ENCODE data around the gene MYH14.
"Not testable (repeated sequence)": the region's sequence is repeated elsewhere in the genome, so short reads cannot be mapped to it uniquely, and the experiment has no call there.

The MYH14 gene

GRCh38 chr19:50322931-50323781 is 119.7 kb downstream of the MYH14 start:
- no peak for DNase-seq

- DNase-seq: no peak
These were observed 120.3 kb downstream of the MYH14 start for GRCh38 chr19:50323782-50324133.

DNA sequence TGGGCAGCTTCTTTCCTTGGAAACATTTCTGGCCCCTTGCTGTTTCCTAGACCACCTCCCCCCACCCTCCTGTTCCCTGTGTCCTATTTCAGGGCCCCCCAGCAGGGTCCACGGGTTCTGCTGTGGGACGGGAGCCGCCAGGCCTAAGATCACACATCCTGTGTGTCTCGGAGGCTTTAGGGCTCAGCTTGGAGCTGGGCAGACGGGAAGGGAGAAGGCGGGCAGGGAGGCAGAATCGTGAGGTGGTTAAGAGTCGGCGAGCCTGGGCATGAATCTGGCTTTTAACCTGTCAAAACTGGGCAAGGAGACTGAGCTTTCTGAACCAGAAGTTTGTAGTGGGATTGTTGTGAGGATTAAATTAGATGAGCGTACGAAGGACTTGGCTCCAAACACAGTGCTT is 120.9 kb downstream of the MYH14 start:
- no peak for DNase-seq

DNA sequence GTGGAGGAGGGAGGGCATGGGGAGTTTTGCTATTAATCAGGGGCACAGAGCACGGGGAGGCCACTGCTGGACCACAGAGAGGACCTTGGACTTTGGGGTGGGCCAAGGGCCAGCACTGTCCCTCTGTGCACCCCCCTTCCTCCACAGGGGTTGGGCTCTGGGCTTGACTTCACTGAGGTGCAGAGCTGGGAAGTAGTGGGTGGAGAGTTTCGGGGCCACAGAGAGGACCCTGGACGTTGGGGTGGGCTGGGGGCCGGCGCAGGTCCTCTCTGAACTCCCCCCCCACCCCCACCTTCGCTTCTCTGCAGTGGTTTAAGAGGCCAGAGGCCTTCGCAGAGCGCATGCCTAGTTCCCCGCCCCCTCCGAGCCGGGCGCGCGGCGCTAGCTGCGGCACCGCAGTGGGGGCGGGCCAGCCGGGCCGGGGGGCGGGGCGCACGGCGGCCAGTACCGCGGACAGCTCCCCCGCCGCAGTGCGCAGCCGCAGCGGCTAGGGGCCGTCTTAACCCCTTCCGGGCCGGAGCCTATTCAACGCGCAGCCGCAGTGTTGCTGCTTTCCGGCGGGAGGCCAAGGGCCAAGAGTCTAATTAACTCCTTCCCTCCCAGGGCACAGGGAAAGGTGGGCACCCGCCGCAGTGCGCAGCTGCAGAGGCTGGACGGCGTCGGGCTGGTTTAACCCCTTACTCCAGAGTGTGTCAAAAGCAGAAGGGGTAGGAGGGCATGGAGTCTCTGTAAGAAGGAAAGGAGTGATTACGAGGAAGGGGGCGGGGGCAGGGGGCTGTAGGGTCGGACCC is 122.1 kb downstream of the MYH14 start:
- peak; percentile 72 to 78 for DNase-seq

- DNase-seq: no peak
These were observed 122.8 kb downstream of the MYH14 start for GRCh38 chr19:50326101-50326664.

DNA sequence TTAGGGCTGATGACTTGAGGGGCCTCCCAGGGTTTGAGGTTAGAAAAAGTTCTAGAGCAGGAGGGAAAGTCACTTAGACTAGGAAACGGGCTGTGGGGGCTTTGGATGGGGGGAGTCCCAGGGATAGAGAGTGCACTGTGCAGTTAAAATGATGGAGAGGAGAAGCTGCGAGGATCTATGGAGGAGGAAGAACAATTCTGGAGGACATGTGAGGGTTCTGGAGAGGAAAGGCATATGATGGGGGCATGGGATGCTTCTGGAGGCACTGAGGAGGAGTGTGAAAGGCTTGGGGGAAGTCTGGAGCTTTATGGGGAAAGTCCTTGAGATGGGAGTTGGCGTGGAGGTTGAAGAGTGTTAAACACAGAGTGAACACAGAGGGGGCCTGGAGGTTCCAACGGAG is 123.6 kb downstream of the MYH14 start:
- DNase-seq: no peak

DNA sequence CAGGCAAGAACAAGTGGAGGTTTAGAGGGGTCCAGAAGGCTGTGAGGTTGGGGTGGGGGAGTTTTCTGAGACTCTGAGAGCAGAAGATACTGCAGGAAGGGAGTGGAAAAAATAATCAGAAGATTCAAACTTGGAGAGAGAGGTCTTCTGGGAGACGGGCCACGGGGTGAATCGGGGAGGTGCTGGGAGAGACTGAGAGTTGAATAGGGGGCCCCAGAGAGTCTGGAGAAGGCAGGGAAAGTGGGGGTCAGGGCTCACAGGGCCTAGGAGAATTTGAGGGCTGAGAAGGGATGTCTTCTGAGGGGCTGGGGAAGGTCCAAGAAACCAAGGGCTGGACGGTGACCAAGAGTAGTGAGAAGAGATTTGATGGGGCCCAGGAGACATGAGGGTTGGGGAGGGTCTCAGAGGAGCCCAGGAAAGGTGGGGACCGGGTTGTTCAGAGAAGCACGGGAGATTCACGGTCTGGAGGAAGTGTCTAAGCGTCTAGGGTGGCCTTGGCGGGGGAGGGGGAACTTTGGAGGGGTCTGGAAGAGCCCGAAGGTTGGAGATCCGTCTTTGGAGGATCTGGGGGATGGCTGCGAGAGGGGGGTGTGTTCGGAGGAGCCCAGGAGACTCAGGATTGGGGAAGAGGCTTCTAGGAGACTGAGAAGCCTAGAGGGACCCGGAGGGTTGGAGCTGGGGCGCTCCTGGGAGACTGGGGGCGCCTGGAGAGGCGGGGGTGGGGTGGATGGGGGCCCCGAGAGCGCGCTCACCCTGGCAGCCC is 124.2 kb downstream of the MYH14 start:
- DNase-seq: no peak

DNA sequence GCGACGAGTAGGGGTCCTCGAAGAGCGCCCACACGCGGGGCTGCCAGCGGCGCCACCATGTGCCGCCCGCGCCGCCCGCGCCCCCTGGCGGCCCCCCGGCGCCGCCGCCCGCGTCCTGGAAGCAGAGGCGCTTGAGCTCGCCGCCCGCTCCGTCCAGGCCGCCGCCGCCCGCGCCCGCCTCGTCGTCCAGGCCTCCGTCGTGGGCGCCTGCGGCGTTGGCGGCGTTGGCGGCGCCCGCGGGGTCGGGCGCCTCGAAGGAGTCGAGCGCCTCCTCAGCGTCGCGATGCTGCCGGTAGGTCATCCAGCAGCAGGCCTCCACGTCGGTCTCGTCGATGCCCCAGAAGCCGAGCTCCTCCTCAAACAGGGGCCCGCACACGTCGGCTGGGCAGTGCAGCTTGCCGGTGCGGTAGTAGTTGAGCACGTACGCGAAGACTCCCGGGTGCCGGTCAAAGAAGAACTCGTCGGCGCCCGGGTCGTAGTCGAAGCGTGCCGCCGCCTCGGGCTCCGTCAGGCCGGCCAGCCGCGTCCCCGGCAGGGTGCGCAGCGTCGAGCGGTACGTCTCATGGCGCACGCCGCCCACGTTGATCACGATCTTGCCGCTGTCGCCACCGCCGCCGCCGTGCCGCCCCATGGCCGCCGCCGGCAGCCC is 124.9 kb downstream of the MYH14 start:
- DNase-seq: peak; percentile 49 to 59

GRCh38 chr19:50328873-50329145 is 125.4 kb downstream of the MYH14 start:
- no peak for DNase-seq

DNA sequence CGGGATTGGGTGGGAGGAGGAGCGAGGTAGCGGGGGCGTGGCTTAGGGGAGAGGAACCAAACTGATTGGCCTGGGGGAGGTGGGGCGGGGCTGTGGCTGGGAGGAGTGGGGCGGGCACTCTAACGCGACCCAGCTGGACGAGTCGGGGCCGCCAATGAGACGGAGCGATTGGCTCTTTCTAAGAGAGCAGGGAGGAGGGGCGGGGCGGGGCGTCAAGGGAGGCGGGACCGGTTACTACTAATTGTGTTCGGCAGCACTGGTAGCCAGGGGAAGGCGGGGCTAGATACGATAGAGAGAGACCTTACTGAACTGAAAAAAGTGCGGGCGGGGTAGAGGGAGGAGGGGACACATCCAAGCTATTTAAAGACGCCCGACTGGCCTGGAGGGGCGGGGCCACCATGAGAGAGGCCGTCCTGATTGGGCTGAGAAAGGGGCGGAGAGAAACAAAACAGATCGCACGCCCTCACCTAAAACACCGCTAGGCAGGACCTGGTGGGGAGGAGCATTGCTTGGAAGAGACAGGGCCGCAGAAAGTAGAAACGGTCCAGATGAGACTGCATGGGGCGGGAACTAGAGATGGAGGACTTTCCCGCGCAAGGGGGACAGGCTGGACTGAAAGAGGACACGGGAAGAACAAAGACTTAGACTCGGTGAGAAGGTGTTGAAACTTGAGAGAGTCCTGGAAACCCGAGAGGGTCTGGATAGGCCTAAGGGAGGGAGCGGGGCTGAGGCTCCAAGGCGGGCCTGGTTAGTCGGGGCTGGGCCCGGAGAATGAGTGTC is 125.9 kb downstream of the MYH14 start, which contains the start of gene KCNC3:
KCNC3 (minus strand) TSS at position 232 of the 780 bp plus-strand sequence. CDS start 295 bp downstream, outside the sequence.
- peak; percentile 99 for DNase-seq

- not testable (repeated sequence) for DNase-seq
These were observed 126.5 kb downstream of the MYH14 start for GRCh38 chr19:50329926-50330294.

- DNase-seq: peak; percentile 85 to 87
These were observed 127.1 kb downstream of the MYH14 start for GRCh38 chr19:50330365-50331078.

DNA sequence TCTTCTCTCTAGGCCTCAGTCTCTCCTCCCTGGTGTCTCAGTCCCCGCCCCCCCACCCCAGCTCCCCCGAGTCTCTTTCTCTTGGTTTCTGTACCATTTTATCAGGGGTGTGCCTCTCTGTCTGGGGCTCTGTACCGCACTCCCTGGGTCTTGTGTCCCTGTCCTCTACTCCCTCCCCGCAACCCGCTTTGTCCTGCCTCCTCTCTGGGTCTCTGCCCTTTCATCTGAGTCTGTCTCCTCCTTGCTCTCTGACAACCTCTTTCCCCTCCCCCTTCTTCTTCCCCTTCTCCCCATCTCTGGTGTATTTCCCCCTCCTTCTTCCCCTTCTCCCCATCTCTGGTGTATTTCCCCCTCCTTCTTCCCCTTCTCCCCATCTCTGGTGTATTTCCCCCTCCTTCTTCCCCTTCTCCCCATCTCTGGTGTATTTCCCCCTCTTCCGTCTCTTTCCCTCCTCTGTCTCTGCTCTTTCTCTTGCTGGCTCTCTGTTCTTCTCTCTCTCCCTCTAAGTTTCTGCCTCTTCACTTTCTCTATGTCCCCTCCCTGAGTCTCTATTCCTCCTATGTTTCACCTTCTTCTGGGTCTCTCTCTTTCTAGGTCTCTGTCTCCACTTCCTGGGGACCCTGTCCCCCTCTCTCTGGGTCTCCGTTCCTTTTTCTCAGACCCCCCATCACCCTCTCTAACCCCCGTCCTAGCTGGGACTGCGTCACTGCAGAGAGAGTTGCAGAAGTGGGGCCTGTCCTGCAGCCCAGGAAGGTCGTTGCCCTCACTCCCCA is 128.0 kb downstream of the MYH14 start:
- no peak for DNase-seq

DNA sequence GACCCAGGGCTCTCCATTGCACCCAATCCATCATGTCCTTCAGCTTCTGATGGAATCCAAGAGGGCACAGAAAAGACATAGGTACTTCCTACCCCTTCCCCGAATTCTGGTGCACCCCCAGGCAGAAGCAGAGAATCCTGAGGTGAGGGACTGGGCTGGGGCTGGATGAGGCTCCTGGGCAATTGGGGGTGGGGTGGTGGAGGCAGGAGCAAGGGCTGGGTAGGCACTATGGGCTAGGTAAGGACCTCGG is 128.5 kb downstream of the MYH14 start:
- no peak for DNase-seq

DNA sequence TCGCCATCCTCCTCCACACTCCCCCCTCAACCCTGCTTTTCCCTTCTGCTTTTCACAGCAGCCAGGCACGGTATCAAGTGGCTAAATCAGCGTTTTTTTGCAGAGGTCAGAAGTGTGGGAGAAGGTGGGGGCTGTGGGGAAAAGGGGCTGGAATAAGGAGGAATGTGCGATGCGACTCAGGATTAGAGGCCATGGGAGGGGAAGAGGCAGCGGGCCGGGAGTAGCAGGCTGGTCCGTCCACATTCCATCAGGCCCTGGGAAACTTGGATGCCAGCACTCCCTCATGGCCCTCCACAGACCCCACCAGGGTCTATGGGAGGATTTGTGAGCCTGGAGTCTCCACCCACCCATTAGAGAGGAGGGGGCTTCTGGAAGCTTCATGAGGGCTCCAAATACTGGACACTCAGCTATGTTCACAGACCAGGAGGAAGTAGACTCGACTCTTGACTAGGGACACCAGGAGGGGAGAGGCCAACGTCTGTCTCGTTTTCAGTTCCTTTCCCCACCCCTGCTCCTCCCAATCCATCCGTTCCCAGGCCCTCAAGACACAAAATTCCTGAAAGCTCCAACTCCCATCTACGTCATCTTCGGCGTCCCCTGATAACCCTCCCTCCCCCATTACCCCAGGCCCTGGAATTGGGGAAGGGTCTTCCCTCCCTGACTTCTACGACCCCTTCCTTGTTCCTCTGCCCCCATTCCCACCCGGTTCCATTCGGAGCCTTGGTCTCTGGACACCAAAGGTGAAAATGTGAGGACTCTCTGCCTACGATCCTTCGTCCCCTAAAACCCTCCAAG is 129.0 kb downstream of the MYH14 start:
- DNase-seq: no peak

DNA sequence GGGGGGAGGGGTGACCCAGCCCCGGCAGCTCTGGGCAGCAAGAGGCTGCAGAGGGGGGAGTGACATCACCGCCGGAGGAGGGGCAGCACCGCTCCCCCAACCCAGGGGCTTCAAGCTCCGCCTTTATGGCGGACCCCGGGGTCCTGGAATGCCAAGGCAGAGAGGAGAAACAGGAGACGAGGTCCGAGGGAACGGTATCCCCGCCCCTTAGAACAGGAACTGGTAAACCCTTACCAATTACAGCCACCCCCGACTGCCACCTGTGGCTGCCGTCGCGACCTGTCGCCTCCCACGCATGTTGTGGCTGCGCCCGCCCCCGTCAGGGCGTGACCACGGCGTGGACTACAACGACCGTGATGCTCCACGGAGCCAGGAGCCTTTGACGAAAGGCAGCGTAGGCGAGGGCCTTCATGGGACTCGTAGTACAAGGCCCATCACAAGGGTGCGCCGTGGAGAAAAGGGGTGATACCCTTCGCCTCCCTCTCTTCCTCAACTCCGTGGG is 129.9 kb downstream of the MYH14 start:
- peak; percentile 93 to 95 for DNase-seq

GRCh38 chr19:50333737-50334617 is 130.6 kb downstream of the MYH14 start:
- peak; percentile 80 to 83 for DNase-seq

DNA sequence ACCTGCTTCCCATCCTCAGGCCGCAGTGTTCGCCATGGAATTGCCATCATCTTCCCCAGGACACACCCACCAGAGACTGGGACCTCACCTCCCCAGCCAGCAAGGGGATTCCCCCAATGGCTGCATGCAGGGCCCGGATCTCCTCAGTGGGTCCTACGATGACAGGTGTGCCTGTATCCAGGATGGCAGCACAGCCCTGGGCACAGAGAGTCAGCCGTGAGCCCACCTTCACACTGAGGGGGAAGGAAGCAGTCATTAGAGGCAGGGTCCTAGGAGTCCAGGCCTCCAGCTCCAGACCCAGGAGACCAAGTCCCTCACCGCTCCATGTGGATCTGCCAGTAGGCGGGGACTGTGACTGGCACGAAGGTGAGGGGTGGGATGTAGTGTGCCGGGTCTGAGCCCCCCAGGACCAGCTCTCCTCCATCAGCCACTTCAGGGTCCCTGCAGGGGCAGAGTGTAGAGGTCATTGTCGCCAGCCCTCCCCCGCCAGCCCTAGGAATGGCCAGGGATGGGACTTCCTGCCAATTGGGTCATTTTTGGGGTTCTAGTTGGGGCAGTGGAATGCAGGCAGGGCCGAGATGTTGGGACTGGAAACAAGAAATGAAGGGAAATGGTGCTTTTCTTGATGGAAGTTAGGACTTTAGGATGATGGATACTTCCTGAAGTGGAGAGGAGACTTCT is 131.5 kb downstream of the MYH14 start:
- DNase-seq: no peak
